Panc1 (cell line): ENCODE measurements around the gene ZIC4. TPM values are rescaled to one million over a fixed set of nuclear protein-coding genes. Genes with fewer than 3 reads are reported as not detected.

Experiments
- ATAC-seq: fragments of 200-7000 bp; cut with Tn5 transposase; 2 replicates; pipeline ENCODE4 v1.9.1; 2020; ENCODE audit warnings: mild to moderate bottlenecking, moderate library complexity
- BruUV-seq: library from RNA; stranded (reverse); fragments of 400-500 nt; replicated peaks from 2 replicates; lab custom pipeline; 2021; lab: Mats Ljungman, UMichigan
- CTCF ChIA-PET: fragments of 300-600 bp; sonication (Branson Sonifier 250); formaldehyde crosslinking; loops from one replicate; lab custom pipeline; 2022; ENCODE audit warnings: antibody characterized with exemption; lab: Charles Lee
- POLR2A ChIA-PET: fragments of 300-600 bp; sonication (Branson Sonifier 250); formaldehyde crosslinking; loops from one replicate; lab custom pipeline; 2022; ENCODE audit warnings: antibody characterized with exemption; lab: Charles Lee
- DNase-seq: peaks from one replicate; pipeline ENCODE4 v3.0.0-alpha.2; 2010; ENCODE audit warnings: low read depth, low spot score
- H3K27ac ChIP-seq: 2 replicates; pipeline ENCODE4 v1.5.1; 2011; ENCODE audit warnings: mild to moderate bottlenecking, low read length, inconsistent platforms
- H3K27me3 ChIP-seq: fragments of 200-500 bp; sonication (Bioruptor generic); 2 replicates; pipeline ENCODE4 v1.6.0; 2014; ENCODE audit warnings: low read length, inconsistent platforms; ENCODE audit not compliant: control insufficient read depth, insufficient read depth
- H3K36me3 ChIP-seq: fragments of 200-500 bp; sonication (Bioruptor generic); 2 replicates; pipeline ENCODE4 v1.5.1; 2014; ENCODE audit warnings: inconsistent platforms, mild to moderate bottlenecking, low read length, moderate library complexity; ENCODE audit not compliant: control insufficient read depth, insufficient read depth
- H3K4me1 ChIP-seq: 2 replicates; pipeline ENCODE4 v1.5.1; 2011; ENCODE audit warnings: inconsistent platforms, mild to moderate bottlenecking, low read length, moderate library complexity; ENCODE audit not compliant: control insufficient read depth, insufficient read depth
- H3K4me3 ChIP-seq, 2 experiments: 2 replicates each; pipeline ENCODE4 v1.5.1; 2011 to 2012; ENCODE audit warnings: low read depth in 2 of 2, low read length in 2 of 2, mild to moderate bottlenecking in 2 of 2, inconsistent platforms in 1 of 2, moderate library complexity in 1 of 2
- H3K9me3 ChIP-seq: fragments of 200-500 bp; sonication (Bioruptor generic); 2 replicates; pipeline ENCODE4 v1.5.1; 2014; ENCODE audit warnings: low read depth, mild to moderate bottlenecking, inconsistent platforms, low read length, moderate library complexity; ENCODE audit not compliant: control insufficient read depth, insufficient read depth
- POLR2AphosphoS5 ChIP-seq: IDR thresholded peaks from 2 replicates; pipeline ENCODE4 v1.6.1; 2012; ENCODE audit warnings: mild to moderate bottlenecking, low read depth, low read length, moderate library complexity
- SIN3A ChIP-seq: IDR thresholded peaks from 2 replicates; pipeline ENCODE4 v1.6.1; 2012; ENCODE audit warnings: low read depth, mild to moderate bottlenecking, low read length, moderate library complexity, borderline replicate concordance; ENCODE audit not compliant: insufficient read depth
- TCF7L2 ChIP-seq: IDR thresholded peaks from 2 replicates; pipeline ENCODE4 v1.6.1; 2011; ENCODE audit warnings: mild to moderate bottlenecking, low read depth, low read length, inconsistent platforms
- in situ Hi-C: cut with HindIII; loops from 2 replicates; pipeline ENCODE4 v1.10.0; 2016; ENCODE audit warnings: low sequenced_read_pairs, low pct_unique_long_range_greater_than_20kb
- intact Hi-C: fragments of 100-400 bp; cut with micrococcal nuclease; formaldehyde crosslinking; loops from one replicate; pipeline ENCODE4 v1.10.0; 2022; ENCODE audit not compliant: unreplicated experiment
- total RNA-seq: library from RNA; stranded (reverse); gene quantifications from one replicate; pipeline ENCODE4 v1.2.1, GENCODE V29; 2021; ENCODE audit not compliant: unreplicated experiment
- TF ChIP-seq, protein P1 (sequence below), 2 experiments: IDR thresholded peaks; 2 replicates each; pipeline ENCODE4 v1.6.1; 2011 to 2012; ENCODE audit warnings: low read depth in 2 of 2, control low read depth in 1 of 2, low read length in 1 of 2, mild to moderate bottlenecking in 1 of 2, moderate library complexity in 1 of 2; ENCODE audit not compliant: insufficient read depth in 1 of 2
- TF ChIP-seq, protein P2 (sequence below): fragments of 450-650 bp; IDR thresholded peaks from 2 replicates; pipeline ENCODE4 v1.5.1; 2017; ENCODE audit warnings: mild to moderate bottlenecking

Gene ZIC4
- total RNA-seq, 1 experiment from 2014 or later, result not detected

DNA sequence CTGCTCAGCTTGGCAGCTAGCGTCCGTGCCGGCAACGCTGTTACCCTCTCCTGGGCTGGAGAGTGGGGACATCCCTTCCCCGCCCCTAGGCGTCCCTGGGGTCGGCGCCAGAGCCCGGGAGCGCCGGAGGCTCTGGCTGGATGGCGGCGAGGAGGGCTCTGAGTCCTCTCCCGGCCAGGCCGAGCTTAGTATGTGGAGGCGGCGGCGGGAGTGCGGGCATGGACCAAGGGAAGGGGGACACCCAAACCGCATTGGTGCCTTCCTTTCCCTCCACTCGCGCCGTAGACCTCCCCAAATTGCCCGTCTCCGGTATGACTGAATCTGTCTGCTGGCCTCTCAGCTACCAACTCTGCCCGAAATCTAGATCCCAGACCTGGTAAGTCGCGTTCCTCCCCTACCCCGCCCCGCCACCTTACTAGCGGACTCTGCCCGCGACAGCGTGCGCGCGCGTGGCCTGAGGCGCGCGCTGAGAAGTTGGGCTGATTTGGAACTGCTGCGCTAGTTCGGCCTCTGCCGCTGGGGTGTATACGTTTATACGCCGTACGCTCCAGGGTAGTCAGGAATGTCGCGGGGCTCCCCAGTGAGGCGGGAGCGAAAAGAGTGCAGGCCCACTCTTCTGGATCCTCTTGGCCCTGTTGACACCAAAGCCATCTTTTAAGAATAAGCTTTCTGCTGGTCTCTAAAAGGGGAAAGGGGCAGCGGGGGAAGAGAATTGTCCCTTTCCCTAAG, 15.0 kb upstream of the ZIC4 start:
- DNase-seq (no peak), ATAC-seq (no peak)
- POLR2A ChIA-PET, result no interaction called here
- intact Hi-C loops (no loop called here), in situ Hi-C loops (no loop called here)
- CTCF ChIA-PET, result no interaction called here
- H3K27me3 ChIP-seq, result no peaks in the 10 kb centered on the region; the same call in none of the 2 replicates
- no peak overlapping the region for H3K4me3 ChIP-seq
- H3K36me3 ChIP-seq, result no peaks in the 10 kb centered on the region
- no peak overlapping the region for H3K27ac ChIP-seq
- BruUV-seq, result no TSS peak
- no peaks in the 10 kb centered on the region for H3K9me3 ChIP-seq
- no peaks in the 10 kb centered on the region for H3K4me1 ChIP-seq
- TF ChIP-seq POLR2AphosphoS5 (no peak), SIN3A (no peak), TCF7L2 (no peak)
- TF ChIP-seq, protein P1, sequence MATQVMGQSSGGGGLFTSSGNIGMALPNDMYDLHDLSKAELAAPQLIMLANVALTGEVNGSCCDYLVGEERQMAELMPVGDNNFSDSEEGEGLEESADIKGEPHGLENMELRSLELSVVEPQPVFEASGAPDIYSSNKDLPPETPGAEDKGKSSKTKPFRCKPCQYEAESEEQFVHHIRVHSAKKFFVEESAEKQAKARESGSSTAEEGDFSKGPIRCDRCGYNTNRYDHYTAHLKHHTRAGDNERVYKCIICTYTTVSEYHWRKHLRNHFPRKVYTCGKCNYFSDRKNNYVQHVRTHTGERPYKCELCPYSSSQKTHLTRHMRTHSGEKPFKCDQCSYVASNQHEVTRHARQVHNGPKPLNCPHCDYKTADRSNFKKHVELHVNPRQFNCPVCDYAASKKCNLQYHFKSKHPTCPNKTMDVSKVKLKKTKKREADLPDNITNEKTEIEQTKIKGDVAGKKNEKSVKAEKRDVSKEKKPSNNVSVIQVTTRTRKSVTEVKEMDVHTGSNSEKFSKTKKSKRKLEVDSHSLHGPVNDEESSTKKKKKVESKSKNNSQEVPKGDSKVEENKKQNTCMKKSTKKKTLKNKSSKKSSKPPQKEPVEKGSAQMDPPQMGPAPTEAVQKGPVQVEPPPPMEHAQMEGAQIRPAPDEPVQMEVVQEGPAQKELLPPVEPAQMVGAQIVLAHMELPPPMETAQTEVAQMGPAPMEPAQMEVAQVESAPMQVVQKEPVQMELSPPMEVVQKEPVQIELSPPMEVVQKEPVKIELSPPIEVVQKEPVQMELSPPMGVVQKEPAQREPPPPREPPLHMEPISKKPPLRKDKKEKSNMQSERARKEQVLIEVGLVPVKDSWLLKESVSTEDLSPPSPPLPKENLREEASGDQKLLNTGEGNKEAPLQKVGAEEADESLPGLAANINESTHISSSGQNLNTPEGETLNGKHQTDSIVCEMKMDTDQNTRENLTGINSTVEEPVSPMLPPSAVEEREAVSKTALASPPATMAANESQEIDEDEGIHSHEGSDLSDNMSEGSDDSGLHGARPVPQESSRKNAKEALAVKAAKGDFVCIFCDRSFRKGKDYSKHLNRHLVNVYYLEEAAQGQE (IDR thresholded peaks at IDR 0.05; ENCODE audit: insufficient read depth in 1 of 2, low read depth in 2 of 2, low read length in 1 of 2), result no peak
- TF ChIP-seq, protein P2, sequence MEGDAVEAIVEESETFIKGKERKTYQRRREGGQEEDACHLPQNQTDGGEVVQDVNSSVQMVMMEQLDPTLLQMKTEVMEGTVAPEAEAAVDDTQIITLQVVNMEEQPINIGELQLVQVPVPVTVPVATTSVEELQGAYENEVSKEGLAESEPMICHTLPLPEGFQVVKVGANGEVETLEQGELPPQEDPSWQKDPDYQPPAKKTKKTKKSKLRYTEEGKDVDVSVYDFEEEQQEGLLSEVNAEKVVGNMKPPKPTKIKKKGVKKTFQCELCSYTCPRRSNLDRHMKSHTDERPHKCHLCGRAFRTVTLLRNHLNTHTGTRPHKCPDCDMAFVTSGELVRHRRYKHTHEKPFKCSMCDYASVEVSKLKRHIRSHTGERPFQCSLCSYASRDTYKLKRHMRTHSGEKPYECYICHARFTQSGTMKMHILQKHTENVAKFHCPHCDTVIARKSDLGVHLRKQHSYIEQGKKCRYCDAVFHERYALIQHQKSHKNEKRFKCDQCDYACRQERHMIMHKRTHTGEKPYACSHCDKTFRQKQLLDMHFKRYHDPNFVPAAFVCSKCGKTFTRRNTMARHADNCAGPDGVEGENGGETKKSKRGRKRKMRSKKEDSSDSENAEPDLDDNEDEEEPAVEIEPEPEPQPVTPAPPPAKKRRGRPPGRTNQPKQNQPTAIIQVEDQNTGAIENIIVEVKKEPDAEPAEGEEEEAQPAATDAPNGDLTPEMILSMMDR, result no peak

DNA sequence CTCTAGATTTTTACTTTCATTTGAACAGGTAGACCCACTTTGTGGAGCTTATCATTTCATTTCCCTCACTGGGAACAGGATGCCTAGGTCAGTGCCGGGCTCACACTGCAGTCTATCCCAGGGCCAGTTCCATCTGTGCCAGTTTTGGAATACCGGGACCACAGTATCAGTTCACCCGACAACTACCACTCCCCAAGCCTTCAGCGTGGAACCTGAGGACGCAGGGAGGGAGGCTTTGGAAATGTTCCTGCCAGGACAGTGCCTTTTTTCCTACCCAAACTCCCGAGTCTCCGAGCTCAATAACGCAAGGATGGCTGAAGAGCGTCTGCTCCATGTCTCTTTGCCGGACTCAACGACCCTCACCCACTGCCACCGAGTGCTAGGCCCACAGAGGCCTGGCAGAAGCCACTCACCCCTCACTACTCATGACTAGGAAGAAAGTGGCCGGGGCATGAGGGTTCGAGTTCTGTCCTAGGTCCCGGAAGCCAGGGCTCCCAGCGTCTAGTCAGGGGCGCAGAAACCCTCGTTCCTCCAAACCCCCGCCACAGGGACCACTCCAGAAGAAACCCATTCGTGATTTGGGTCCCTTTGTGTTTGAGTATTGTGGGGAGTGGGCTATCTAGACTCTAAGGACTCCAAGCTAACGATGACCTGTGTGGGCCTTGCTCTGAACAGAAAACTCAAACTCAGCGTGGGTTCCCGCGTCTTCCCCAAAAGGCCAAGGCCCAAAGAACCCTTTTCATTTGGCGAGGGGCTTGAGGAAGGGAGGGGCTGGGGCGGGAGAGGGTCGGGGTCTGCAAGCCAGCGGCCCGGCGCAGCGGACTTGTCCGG, 14.2 kb upstream of the ZIC4 start:
- ATAC-seq (no peak), DNase-seq (no peak)
- ChIA-PET CTCF (no interaction called here), POLR2A (no interaction called here)
- Histone ChIP-seq H3K4me1 (no peaks in the 10 kb centered on the region), H3K4me3 (no peak overlapping the region), H3K27ac (no peak overlapping the region), H3K27me3 (no peaks in the 10 kb centered on the region; the same call in none of the 2 replicates), H3K9me3 (no peaks in the 10 kb centered on the region), H3K36me3 (no peaks in the 10 kb centered on the region)
- no TSS peak for BruUV-seq
- in situ Hi-C loops, result no loop called here
- TF ChIP-seq TCF7L2, result no peak
- TF ChIP-seq POLR2AphosphoS5, result no peak
- TF ChIP-seq SIN3A, result no peak
- TF ChIP-seq, protein P1 (IDR thresholded peaks at IDR 0.05; ENCODE audit: insufficient read depth in 1 of 2, low read depth in 2 of 2, low read length in 1 of 2), result no peak
- TF ChIP-seq, protein P2, result no peak
- intact Hi-C loops, result no loop called here
